Measurements from ENCODE around the gene DRG2. TPM values are rescaled to one million over a fixed set of nuclear protein-coding genes. Genes with fewer than 3 reads are reported as not detected.

Gene DRG2
- 23.0 and 26.6 TPM in 2 replicates for total RNA-seq (2016; rRNA removed; fragmentation: Illumina TruSeq; extraction: Trizol)
- 34.5 and 35.0 TPM in 2 replicates for total RNA-seq (2016; cell fraction: cytosol; rRNA removed; fragmentation: Illumina TruSeq; extraction: Trizol; ENCODE audit: low read depth)
- 19.6 and 31.0 TPM in 2 replicates for total RNA-seq (2016; cell fraction: insoluble cytoplasmic fraction; rRNA removed; fragmentation: Illumina TruSeq; extraction: Trizol)
- total RNA-seq (2016; cell fraction: membrane; rRNA removed; fragmentation: Illumina TruSeq; extraction: Trizol): 18.9 and 21.9 TPM in 2 replicates
- total RNA-seq (2016; cell fraction: nucleus; rRNA removed; fragmentation: Illumina TruSeq; extraction: Trizol): 27.8 and 29.3 TPM in 2 replicates
- polyA plus RNA-seq (2011; rRNA removed): 20.1 and 24.9 TPM in 2 replicates
- 16.7 and 20.6 TPM in 2 replicates for polyA plus RNA-seq (2011; cell fraction: cytosol; rRNA removed)
- 78.3 and 80.8 TPM in 2 replicates for polyA plus RNA-seq (2011; cell fraction: nucleus; rRNA removed)
- polyA plus RNA-seq (2012): 18.5 and 21.7 TPM in 2 replicates
- polyA plus RNA-seq (2016; cell fraction: cytosol; fragmentation: Illumina TruSeq; extraction: Trizol; ENCODE audit: low read depth): 7.5 and 8.3 TPM in 2 replicates
- 19.2 and 22.3 TPM in 2 replicates for polyA plus RNA-seq (2016; cell fraction: insoluble cytoplasmic fraction; fragmentation: Illumina TruSeq; extraction: Trizol; ENCODE audit: low read depth)
- polyA plus RNA-seq (2016; cell fraction: membrane; fragmentation: Illumina TruSeq; extraction: Trizol; ENCODE audit: low read depth): 10.0 and 11.1 TPM in 2 replicates
- polyA plus RNA-seq (2016; cell fraction: nucleus; fragmentation: Illumina TruSeq; extraction: Trizol; ENCODE audit: insufficient read depth, low read depth): 47.8 and 50.0 TPM in 2 replicates
- polyA minus RNA-seq (2011; rRNA and poly(A)+ RNA removed; ENCODE audit: low replicate concordance): 43.9 and 69.9 TPM in 2 replicates
- polyA minus RNA-seq (2011; cell fraction: cytosol; rRNA and poly(A)+ RNA removed): 10.0 and 13.9 TPM in 2 replicates
- 46.6 and 47.5 TPM in 2 replicates for polyA minus RNA-seq (2011; cell fraction: nucleus; rRNA and poly(A)+ RNA removed)
- percentile 67 among the genes with signal in this experiment for Bru-seq, nascent RNA
- percentile 60 among the genes with signal in this experiment for BruChase-seq, experiment 1, labeled RNA remaining after a 6-hour chase
- percentile 65 among the genes with signal in this experiment for BruChase-seq, experiment 2, labeled RNA remaining after a 2-hour chase
- long read RNA-seq, experiment 1, transcript DRG2-201 (13 exons, 1,964 nt): major isoform, 32 of 42 reads
- long read RNA-seq, experiment 1, partial matches to known transcripts: 0 of 42 reads
- long read RNA-seq, experiment 1, other reads (novel, unspliced or antisense): 9 of 42 reads
- long read RNA-seq, experiment 2, transcript DRG2-201 (13 exons, 1,964 nt): major isoform, 27 of 74 reads
- long read RNA-seq, experiment 2, partial matches to known transcripts: 5 of 74 reads
- long read RNA-seq, experiment 2, other reads (novel, unspliced or antisense): 41 of 74 reads

GRCh38 chr17:18087610-18088491, at the start of gene DRG2:
Gene DRG2, plus strand, starts transcription at chr17:18087948. Its CDS starts 76 bp downstream, at chr17:18088024.
- peak within 1 kb of the TSS; percentile 67 for H3K27ac ChIP-seq (ENCODE audit: extremely low read length, insufficient read depth, low read length)
- peaks cover 16% of the 10 kb centered on the region for H3K79me2 ChIP-seq (ENCODE audit: insufficient read depth, low read length)
- in situ Hi-C loops (cut with HindIII; ENCODE audit: extremely low pct_ligation_motif_present, low pct_unique_long_range_greater_than_20kb) (no loop called here), intact Hi-C loops (cut with micrococcal nuclease; ENCODE audit: unreplicated experiment) (no loop called here)
- 1% methylated on average over 10 of the region's 52 CpGs for WGBS (ENCODE audit: low lambda C conversion rate)
- H4K20me1 ChIP-seq (ENCODE audit: insufficient read depth, low read length): no peaks in the 10 kb centered on the region
- H3K4me3 ChIP-seq (replicated peaks in 1 of 3; ENCODE audit: insufficient read depth in 1 of 3, low read depth in 2 of 3, low read length in 3 of 3): peak within 1 kb of the TSS; percentile 84 to 99 (median 96)
- no peaks in the 10 kb centered on the region; a peak in 2 of 5 replicates for H3K36me3 ChIP-seq (replicated peaks in 1 of 2; ENCODE audit: control insufficient read depth in 1 of 2, insufficient read depth in 2 of 2, low read length in 2 of 2)
- POLR2A ChIA-PET: interaction anchor here (2.1 kb wide), 1 partner anchor 95 kb away, joined by 5 read pairs; the partner anchor contains the start of gene ALKBH5
- CTCF ChIA-PET (ENCODE audit: low intra/inter-chr PET ratio, low total read pairs): no interaction called here
- DNase-seq (ENCODE audit: low spot score) (peak; percentile 94), ATAC-seq (peak; percentile 99), FAIRE-seq (peak; percentile 73)
- H3K9me3 ChIP-seq (ENCODE audit: low read length): no peaks in the 10 kb centered on the region
- H3K27me3 ChIP-seq (ENCODE audit: control insufficient read depth in 1 of 2, insufficient read depth in 2 of 2, low read length in 2 of 2): peaks cover 0 to 3% of the 10 kb centered on the region in 2 experiments; a peak in 1 of 5 replicates
- peak within 1 kb of the TSS; percentile 90 for H3K4me2 ChIP-seq (ENCODE audit: low read depth, low read length)
- H2AFZ ChIP-seq (ENCODE audit: low read length): no peak within 1 kb of the TSS
- peaks cover 35% of the 10 kb centered on the region for H3K4me1 ChIP-seq (ENCODE audit: insufficient read depth, low read length)
- TSS peak; percentile 76 for BruUV-seq (replicated peaks)
- peak within 1 kb of the TSS; percentile 89 for H3K9ac ChIP-seq (ENCODE audit: insufficient read depth, low read depth, low read length)
- TF ChIP-seq RELA (CRISPR knock-in tag; IDR thresholded peaks at IDR 0.05) (peak; percentile 78; the same call in 1 of the 2 replicates), NFAT5 (CRISPR knock-in tag; IDR thresholded peaks at IDR 0.05) (no peak), NFIC (IDR thresholded peaks at IDR 0.05; ENCODE audit: low read length) (no peak), IKZF1 (IDR thresholded peaks at IDR 0.05) (no peak), ATAD3A (CRISPR knock-in tag; IDR thresholded peaks at IDR 0.05) (no peak), POLR2AphosphoS5 (IDR thresholded peaks at IDR 0.05; ENCODE audit: low read depth, low read length) (peak; percentile 75), ZBTB46 (CRISPR knock-in tag; IDR thresholded peaks at IDR 0.05; ENCODE audit: borderline replicate concordance) (no peak; the same call in 1 of the 2 replicates), HNRNPLL (IDR thresholded peaks at IDR 0.05; ENCODE audit: low read depth, low read length, poor library complexity, severe bottlenecking) (peak; percentile 94), ZNF557 (CRISPR knock-in tag; IDR thresholded peaks at IDR 0.05) (no peak), RAD51 (IDR thresholded peaks at IDR 0.05; ENCODE audit: borderline replicate concordance) (no peak), ZNF83 (CRISPR knock-in tag; IDR thresholded peaks at IDR 0.05; ENCODE audit: borderline replicate concordance) (no peak; the same call in 1 of the 2 replicates)

Measured in HepG2 (cell line).